A673 (cell line): Measurements from ENCODE around the gene DIS3L2. TPM values are rescaled to one million over a fixed set of nuclear protein-coding genes. Genes with fewer than 3 reads are reported as not detected.

Experiments used
- BruUV-seq: library from RNA; stranded (reverse); fragments of 400-500 nt; replicated peaks from 2 replicates; lab custom pipeline; 2021; lab: Mats Ljungman, UMichigan
- CTCF ChIA-PET: fragments of 300-600 bp; sonication (Branson Sonifier 250); formaldehyde crosslinking; loops from one replicate; lab custom pipeline; 2022; ENCODE audit warnings: antibody characterized with exemption; lab: Charles Lee
- POLR2A ChIA-PET: fragments of 300-600 bp; sonication (Branson Sonifier 250); formaldehyde crosslinking; loops from one replicate; lab custom pipeline; 2022; ENCODE audit warnings: antibody characterized with exemption; ENCODE audit not compliant: low non-redundant PET; lab: Charles Lee
- DNase-seq: peaks from one replicate; pipeline ENCODE4 v3.0.0-alpha.2; 2015; ENCODE audit warnings: low spot score
- H3K27ac ChIP-seq: fragments of 200-600 bp; sonication (generic); 2 replicates; pipeline ENCODE4 v1.5.1; 2016; ENCODE audit warnings: mixed run types, low read depth, mild to moderate bottlenecking, mixed read lengths, antibody characterized with exemption, low read length; ENCODE audit not compliant: poor library complexity, severe bottlenecking
- H3K27me3 ChIP-seq: fragments of 200-600 bp; sonication (generic); replicated peaks from 2 replicates; pipeline ENCODE4 v1.6.1; 2017; ENCODE audit warnings: mixed run types, low read depth, mild to moderate bottlenecking, mixed read lengths, antibody characterized with exemption, low read length; ENCODE audit not compliant: insufficient read depth, poor library complexity
- H3K36me3 ChIP-seq: fragments of 200-600 bp; sonication (generic); 2 replicates; pipeline ENCODE4 v1.6.1; 2016; ENCODE audit warnings: mixed run types, mild to moderate bottlenecking, mixed read lengths, antibody characterized with exemption, low read length; ENCODE audit not compliant: insufficient read depth, poor library complexity, severe bottlenecking
- H3K4me1 ChIP-seq: fragments of 200-600 bp; sonication (generic); 2 replicates; pipeline ENCODE4 v1.6.1; 2017; ENCODE audit warnings: mixed run types, mild to moderate bottlenecking, mixed read lengths, antibody characterized with exemption, low read length; ENCODE audit not compliant: insufficient read depth, poor library complexity, severe bottlenecking
- H3K4me3 ChIP-seq: fragments of 200-600 bp; sonication (generic); 2 replicates; pipeline ENCODE4 v1.5.1; 2016; ENCODE audit warnings: low read depth, mixed run types, mild to moderate bottlenecking, mixed read lengths, low read length; ENCODE audit not compliant: poor library complexity, severe bottlenecking
- H3K9me3 ChIP-seq: fragments of 200-600 bp; sonication (generic); 2 replicates; pipeline ENCODE4 v1.6.1; 2016; ENCODE audit warnings: mixed run types, low read depth, mild to moderate bottlenecking, mixed read lengths, antibody characterized with exemption, low read length; ENCODE audit not compliant: poor library complexity, severe bottlenecking
- EZH2 ChIP-seq: fragments of 200-600 bp; sonication (generic); IDR thresholded peaks from 2 replicates; pipeline ENCODE4 v1.6.1; 2017; ENCODE audit warnings: borderline replicate concordance, low read depth, mild to moderate bottlenecking, mixed read lengths, antibody characterized with exemption, low read length; ENCODE audit not compliant: poor library complexity, severe bottlenecking
- intact Hi-C: fragments of 100-400 bp; cut with micrococcal nuclease; formaldehyde crosslinking; loops from one replicate; pipeline ENCODE4 v1.10.0; 2022; ENCODE audit not compliant: unreplicated experiment
- total RNA-seq: library from RNA; stranded (reverse); gene quantifications from 2 replicates; pipeline ENCODE4 v1.2.3, GENCODE V29; 2021
- TF ChIP-seq, protein P1 (sequence below): fragments of 300-800, 200-600 bp; sonication (generic); conservative IDR thresholded peaks from 2 replicates; pipeline ENCODE4 v1.5.1; 2017; ENCODE audit warnings: low read depth, mild to moderate bottlenecking, antibody characterized with exemption, low read length, moderate library complexity, mixed read lengths

Gene DIS3L2
- total RNA-seq, 1 experiment from 2014 or later = 38.7 TPM

DNA sequence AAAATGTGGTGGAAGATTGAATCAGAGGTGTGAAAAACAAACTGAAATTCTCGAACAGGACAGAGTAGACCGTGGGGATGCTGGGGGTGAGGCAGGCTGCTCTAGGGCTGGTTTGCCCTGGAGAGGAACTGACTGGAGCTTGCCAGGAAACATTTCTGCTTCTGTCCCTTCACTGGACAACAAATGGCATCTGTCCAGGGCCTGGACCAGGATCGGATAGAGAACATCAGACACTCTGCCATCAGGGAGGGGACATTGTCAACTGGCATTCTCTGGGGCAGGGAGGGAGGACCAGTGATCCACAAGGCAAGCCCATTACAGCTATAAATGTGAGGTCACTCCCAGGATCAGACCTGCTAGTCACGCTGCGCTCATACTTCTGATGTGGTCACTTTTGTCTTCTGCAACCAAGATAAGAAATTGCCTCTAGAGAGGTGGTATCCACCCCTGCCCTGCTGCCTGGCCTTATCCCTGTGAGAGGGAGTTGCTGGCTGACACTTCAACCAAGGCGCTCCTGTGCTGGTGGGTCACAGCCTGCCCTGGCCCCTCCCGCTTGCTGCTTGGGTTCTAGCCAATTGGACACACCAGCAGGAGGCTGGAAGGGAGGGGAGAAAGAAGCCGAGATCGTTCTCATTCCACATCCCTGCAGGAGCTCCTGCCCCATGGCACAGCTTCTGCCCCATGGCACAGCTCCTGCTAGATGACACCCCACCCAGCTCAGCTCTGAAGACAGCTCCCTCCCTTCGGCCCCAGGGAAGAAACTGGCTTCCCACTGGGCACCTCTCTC, 44.0 kb upstream of the DIS3L2 start:
- no peaks in the 10 kb centered on the region for H3K36me3 ChIP-seq
- no peak for DNase-seq
- peaks cover 3% of the 10 kb centered on the region for H3K27me3 ChIP-seq
- ChIA-PET POLR2A (interaction anchor here (0.6 kb wide), 1 partner anchor 29 kb away, joined by 4 read pairs; no protein-coding TSS in a partner anchor), CTCF (no interaction called here)
- TF ChIP-seq, protein P1, sequence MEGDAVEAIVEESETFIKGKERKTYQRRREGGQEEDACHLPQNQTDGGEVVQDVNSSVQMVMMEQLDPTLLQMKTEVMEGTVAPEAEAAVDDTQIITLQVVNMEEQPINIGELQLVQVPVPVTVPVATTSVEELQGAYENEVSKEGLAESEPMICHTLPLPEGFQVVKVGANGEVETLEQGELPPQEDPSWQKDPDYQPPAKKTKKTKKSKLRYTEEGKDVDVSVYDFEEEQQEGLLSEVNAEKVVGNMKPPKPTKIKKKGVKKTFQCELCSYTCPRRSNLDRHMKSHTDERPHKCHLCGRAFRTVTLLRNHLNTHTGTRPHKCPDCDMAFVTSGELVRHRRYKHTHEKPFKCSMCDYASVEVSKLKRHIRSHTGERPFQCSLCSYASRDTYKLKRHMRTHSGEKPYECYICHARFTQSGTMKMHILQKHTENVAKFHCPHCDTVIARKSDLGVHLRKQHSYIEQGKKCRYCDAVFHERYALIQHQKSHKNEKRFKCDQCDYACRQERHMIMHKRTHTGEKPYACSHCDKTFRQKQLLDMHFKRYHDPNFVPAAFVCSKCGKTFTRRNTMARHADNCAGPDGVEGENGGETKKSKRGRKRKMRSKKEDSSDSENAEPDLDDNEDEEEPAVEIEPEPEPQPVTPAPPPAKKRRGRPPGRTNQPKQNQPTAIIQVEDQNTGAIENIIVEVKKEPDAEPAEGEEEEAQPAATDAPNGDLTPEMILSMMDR = no peak
- TF ChIP-seq EZH2 = no peak
- intact Hi-C loops = no loop called here
- H3K4me1 ChIP-seq = no peaks in the 10 kb centered on the region
- no peaks in the 10 kb centered on the region for H3K9me3 ChIP-seq
- no peak overlapping the region for H3K27ac ChIP-seq
- no peak overlapping the region for H3K4me3 ChIP-seq
- BruUV-seq = no TSS peak

DNA sequence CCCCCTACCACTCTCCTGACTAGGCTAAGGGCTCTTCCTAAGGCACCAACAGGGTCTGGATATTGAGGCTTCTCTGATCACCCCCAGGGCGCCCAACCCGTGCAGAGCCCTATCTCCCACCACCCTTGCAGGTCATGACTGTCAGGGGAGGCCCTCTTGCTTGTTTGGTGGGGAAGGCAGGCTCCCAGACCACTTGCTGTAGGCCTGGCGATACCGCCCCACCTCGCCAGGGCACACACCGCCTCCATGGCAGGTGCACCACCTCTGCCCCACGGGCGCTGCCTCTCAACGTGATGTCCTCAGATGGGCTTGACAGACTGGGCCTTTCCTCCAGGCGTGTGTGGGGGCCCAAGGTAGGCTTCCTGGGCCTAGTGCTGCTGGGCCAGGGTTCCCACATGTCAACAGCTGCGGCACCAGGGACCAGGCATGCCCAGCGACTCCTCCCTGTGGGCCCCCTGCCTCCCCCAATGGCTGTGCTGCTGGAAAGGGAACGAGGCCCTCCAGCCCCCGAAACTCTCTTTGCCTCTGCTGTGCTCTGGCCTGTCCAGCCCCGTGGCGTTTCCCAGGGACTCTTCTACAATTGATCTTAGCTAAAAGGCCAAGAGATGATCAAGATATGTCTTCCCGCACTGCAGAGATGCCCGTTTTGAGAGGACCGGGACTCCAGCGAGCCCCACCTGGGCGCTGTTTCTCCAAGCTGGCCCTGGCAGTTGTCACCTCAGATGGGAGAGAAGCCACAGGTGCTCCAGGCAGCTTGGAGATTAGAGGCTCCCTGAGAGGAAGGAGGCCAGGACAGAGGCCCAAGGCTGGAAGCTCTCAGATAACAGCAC, 42.8 kb upstream of the DIS3L2 start:
- Histone ChIP-seq H3K9me3 (no peaks in the 10 kb centered on the region), H3K27ac (no peak overlapping the region), H3K27me3 (peaks cover 4% of the 10 kb centered on the region), H3K36me3 (no peaks in the 10 kb centered on the region), H3K4me1 (no peaks in the 10 kb centered on the region), H3K4me3 (no peak overlapping the region)
- CTCF ChIA-PET = no interaction called here
- intact Hi-C loops = no loop called here
- no peak for DNase-seq
- TF ChIP-seq, protein P1 = no peak
- TF ChIP-seq EZH2 = no peak
- POLR2A ChIA-PET = no interaction called here
- no TSS peak for BruUV-seq

DNA sequence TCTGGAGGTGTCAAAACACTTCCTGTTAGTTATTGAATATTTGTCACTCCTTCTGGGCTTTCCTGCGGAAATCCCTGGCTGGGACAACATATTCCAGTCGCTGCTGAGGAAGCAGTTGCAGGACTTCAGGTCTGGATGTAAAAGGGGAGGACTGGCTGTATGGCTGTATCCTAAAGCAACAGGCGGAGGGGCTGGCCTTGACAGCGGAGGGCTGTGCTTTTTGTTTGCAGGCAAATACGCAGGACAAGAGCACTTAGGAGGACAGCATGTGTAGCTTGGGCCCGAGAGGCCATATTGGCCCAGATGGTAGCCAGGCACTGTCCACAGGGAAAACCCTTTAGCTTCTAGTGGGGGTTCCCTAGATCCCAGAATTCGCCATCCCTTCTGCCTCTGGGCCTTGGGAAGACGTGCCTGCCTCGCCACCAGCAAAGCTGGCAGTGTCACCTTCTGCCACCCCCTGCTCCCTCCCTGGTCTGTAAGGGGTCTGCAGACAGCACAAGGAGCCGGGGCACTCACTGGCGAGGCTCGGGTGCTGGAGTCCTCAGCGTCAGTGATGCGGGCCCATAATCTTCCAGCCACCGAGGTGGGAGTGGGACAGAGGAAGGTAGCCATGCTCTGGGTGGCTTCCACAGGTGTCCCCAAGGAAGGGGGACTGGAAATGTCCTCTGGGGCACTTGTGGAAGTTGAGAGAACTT, 42.0 kb upstream of the DIS3L2 start:
- Histone ChIP-seq H3K4me3 (no peak overlapping the region), H3K9me3 (no peaks in the 10 kb centered on the region), H3K27me3 (peaks cover 12% of the 10 kb centered on the region), H3K27ac (no peak overlapping the region), H3K4me1 (no peaks in the 10 kb centered on the region), H3K36me3 (no peaks in the 10 kb centered on the region)
- no peak for DNase-seq
- ChIA-PET CTCF (no interaction called here), POLR2A (no interaction called here)
- intact Hi-C loops = loop anchor here (5.0 to 10.0 kb wide), 2 partner anchors 313 to 375 kb away; no protein-coding TSS in a partner anchor
- no TSS peak for BruUV-seq
- TF ChIP-seq, protein P1 = no peak
- TF ChIP-seq EZH2 = no peak
